ENCODE measurements around the gene KCNC1. TPM values are rescaled to one million over a fixed set of nuclear protein-coding genes. Genes with fewer than 3 reads are reported as not detected.

KCNC1 gene
- total and polyA plus RNA-seq, 9 donors: 0.02 to 0.18 (median 0.03) TPM; not detected in 5

DNA sequence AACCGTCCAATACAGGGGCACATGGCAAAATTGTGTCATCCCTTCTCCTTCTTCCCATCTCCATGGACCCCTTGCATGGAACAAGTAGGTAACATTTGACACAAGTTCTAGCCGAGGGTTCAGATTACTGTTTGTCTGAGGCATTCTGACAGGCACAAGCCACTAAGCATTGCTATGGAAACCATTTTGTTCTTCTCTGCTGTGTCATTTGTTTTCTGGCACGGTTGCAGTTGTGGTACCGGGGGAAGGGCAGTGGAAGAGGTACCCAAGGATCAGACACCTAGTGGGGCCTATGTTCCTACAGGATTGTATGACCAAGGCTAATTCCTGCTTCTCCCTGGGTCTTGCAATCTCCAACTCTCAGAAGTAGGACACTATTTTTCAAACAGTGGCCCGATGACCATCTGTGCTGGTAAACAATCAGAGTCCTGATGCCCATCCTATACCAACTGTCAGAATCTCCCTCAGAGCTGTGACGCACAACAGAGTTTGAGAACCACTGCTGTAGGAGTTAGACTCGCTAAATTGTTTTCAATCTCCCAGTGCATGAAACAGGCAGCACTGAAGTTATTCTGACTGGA is 69.3 kb downstream of the KCNC1 start:
- no peaks in the 10 kb centered on the region for H3K9me3 ChIP-seq
- no peaks in the 10 kb centered on the region for H3K27me3 ChIP-seq
- no peak for DNase-seq
- intact Hi-C loops (cut with DNase I): no loop called here
- no peaks in the 10 kb centered on the region for H3K36me3 ChIP-seq
- no peak overlapping the region for H3K4me3 ChIP-seq
- WGBS, 3 donors: 87 to 91% (median 89%) methylated on average over 7 of the region's 7 CpGs
- no peak overlapping the region for H3K27ac ChIP-seq
- no peak for TF ChIP-seq POLR2A (IDR thresholded peaks at IDR 0.05)
- TF ChIP-seq, protein P1, sequence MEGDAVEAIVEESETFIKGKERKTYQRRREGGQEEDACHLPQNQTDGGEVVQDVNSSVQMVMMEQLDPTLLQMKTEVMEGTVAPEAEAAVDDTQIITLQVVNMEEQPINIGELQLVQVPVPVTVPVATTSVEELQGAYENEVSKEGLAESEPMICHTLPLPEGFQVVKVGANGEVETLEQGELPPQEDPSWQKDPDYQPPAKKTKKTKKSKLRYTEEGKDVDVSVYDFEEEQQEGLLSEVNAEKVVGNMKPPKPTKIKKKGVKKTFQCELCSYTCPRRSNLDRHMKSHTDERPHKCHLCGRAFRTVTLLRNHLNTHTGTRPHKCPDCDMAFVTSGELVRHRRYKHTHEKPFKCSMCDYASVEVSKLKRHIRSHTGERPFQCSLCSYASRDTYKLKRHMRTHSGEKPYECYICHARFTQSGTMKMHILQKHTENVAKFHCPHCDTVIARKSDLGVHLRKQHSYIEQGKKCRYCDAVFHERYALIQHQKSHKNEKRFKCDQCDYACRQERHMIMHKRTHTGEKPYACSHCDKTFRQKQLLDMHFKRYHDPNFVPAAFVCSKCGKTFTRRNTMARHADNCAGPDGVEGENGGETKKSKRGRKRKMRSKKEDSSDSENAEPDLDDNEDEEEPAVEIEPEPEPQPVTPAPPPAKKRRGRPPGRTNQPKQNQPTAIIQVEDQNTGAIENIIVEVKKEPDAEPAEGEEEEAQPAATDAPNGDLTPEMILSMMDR (IDR thresholded peaks at IDR 0.05): no peak
- TF ChIP-seq EP300 (IDR thresholded peaks at IDR 0.05): no peak
- H3K4me1 ChIP-seq (ENCODE audit: insufficient read depth): no peaks in the 10 kb centered on the region

DNA sequence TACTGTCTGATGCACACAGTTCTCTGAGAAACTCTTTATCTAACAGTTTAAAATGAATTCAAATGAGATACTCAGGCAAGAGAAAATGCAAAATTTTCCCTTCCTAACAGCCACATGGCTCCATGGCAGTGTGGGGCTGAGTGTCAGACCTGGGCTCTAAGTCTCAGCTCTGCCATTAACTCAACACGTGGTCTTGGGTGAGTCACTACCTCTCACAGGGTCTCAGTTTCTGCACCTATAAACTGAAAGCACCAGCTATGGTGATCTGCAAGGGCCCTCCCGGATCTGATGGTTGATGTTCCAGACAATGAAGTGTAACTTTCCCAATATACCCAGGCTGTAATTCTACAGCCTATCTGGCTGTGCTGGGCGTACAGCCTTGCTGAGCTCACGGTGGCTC is 70.5 kb downstream of the KCNC1 start:
- Histone ChIP-seq H3K9me3 (no peaks in the 10 kb centered on the region), H3K27ac (no peak overlapping the region), H3K4me3 (no peak overlapping the region), H3K36me3 (no peaks in the 10 kb centered on the region), H3K4me1 (ENCODE audit: insufficient read depth) (no peaks in the 10 kb centered on the region), H3K27me3 (no peaks in the 10 kb centered on the region)
- intact Hi-C loops (cut with DNase I): no loop called here
- no peak for DNase-seq
- 90 to 95% (median 94%) methylated on average over 4 of the region's 4 CpGs for WGBS, 3 donors
- TF ChIP-seq EP300 (IDR thresholded peaks at IDR 0.05): no peak
- TF ChIP-seq, protein P1 (IDR thresholded peaks at IDR 0.05): no peak

DNA sequence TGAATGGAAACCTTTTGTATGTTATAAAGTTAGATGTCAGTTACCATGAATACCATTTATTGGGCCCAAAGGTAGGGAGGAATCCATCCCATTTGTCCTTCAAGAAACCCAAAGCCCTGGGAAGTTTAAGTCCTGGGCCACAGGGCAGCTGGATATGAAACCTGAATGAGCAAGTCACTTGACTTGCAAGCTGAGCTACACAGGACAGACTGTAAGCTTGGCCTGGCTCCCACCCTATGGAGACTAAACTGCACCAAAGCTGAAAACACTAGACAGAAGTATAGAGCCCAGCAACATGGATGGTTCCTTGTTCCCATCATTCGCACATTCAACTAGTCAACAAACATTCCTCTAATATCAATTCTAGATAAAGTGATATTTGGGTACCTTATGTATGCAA is 71.3 kb downstream of the KCNC1 start:
- Histone ChIP-seq H3K27me3 (no peaks in the 10 kb centered on the region), H3K36me3 (no peaks in the 10 kb centered on the region), H3K27ac (no peak overlapping the region), H3K4me3 (no peak overlapping the region), H3K4me1 (ENCODE audit: insufficient read depth) (no peaks in the 10 kb centered on the region), H3K9me3 (no peaks in the 10 kb centered on the region)
- TF ChIP-seq, protein P1 (IDR thresholded peaks at IDR 0.05): no peak
- TF ChIP-seq POLR2A (IDR thresholded peaks at IDR 0.05) (no peak), EP300 (IDR thresholded peaks at IDR 0.05) (no peak)
- intact Hi-C loops (cut with DNase I): no loop called here
- DNase-seq: no peak
- 79 to 91% (median 84%) methylated on average over 1 of the region's 1 CpG for WGBS, 3 donors

DNA sequence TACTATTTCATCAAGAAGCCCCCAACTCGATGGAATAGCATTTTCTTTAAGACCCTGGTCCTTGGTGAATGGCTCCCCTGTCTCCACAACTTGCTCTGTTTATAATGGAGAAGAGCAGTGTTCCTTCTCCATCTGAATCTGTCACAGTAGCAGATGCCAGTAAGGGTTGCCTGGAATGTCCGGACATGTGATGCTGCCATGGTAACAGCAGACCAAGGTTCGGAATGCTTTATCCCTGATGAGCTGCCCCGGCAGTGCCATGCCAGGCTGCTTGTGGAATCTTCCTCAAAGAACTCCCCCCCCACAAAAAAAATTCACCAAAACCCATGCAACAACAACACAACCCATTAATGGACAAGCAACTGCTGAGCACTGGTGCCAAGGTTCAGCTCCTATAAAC is 72.5 kb downstream of the KCNC1 start:
- no peaks in the 10 kb centered on the region for H3K4me1 ChIP-seq (ENCODE audit: insufficient read depth)
- intact Hi-C loops (cut with DNase I): no loop called here
- H3K27me3 ChIP-seq: no peaks in the 10 kb centered on the region
- TF ChIP-seq, protein P1 (IDR thresholded peaks at IDR 0.05): no peak
- no peak for TF ChIP-seq EP300 (IDR thresholded peaks at IDR 0.05)
- no peak for TF ChIP-seq POLR2A (IDR thresholded peaks at IDR 0.05)
- no peak overlapping the region for H3K4me3 ChIP-seq
- H3K27ac ChIP-seq: no peak overlapping the region
- H3K36me3 ChIP-seq: no peaks in the 10 kb centered on the region
- DNase-seq: no peak
- WGBS, 3 donors: 90 to 93% (median 92%) methylated on average over 4 of the region's 4 CpGs
- H3K9me3 ChIP-seq: no peaks in the 10 kb centered on the region
